ENCODE results near the gene PCYT1A.
"Not testable (repeated sequence)": the region's sequence is repeated elsewhere in the genome, so short reads cannot be mapped to it uniquely, and the experiment has no call there.

PCYT1A gene

DNA sequence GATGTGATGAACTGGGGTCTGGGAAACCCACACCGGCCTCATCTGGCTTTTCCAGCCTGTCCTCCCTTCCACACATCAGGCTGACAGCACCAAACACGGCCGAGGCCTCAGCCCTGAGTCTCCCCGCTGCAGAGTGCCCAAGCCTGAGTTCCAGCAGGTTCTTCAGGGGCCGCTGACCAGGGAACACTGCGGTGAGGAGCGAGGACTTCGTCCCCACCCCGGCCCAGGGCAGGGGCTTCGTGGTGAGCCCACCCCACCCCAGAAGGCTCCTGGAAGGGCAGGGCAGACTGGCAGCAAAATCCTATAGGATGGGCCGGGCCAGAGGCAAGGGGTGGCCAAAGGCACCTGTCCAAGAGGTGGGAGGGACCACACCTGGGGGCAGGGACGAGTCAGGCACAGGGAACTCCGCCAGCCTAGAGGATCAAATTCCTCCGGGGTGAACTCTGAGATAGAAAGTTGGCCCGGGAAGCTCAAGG is 71.4 kb downstream of the PCYT1A start, which contains the start of gene SLC51A:
TSS of gene SLC51A (plus strand) at position 446 of the 476 bp plus-strand sequence. CDS start 179 bp downstream, outside the sequence.
- no peak for DNase-seq

DNA sequence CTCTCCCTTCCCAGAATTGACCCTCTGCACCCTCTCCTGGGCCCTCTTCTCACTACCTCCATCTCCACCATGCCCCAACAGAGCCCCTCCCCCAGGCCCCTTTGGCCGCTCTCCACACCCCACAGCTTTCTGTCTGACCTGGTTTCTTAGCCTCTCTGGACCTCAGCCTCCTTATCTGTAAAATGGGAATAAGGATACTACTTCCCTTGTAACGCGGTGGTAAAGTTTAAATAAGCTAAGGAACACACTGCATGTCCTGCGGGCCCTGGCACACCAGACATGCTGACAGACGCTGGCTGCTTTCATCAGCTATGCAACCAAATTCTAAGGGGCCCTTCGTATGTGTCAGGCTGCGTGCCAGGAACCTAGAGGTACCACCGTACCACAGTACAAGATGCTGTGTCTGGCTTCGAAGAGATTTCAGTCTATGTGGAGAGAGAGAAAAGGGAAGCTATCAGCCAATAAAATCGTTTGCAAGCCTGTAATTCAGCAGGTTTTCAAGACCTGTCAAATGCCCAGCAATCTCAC is 72.0 kb downstream of the PCYT1A start:
- no peak for DNase-seq

DNA sequence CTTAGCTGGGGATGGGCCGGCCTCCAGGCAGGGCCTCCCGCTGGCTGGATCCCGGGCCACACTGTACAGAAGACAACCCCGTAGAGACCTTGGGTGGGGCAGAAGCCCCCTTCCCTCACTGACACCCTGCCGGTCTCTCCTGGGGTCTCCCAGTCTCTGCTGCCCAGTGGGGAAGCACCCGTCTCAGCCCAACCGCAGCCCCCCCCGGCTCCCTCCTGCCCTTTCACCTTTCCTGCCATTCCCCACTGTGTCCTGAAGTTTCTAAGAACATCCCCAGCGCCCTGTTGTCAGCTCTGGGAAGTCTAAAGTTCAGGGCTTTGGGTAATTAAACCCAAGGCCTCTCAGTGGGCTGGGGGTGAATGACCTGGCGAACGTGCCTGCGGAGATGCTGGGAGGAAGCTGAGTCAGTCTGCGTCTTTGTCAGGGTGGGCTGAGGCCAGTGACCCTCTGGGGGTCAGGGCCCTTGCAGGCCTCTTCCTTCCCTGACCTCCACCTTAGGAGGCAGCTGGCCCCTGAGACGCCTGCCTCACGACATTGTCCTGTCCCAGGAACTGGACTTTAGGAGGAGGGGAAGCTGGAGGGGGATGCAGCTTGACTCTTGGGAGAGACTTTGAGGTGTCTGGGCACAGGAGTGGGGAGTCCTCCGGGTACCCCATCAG is 72.6 kb downstream of the PCYT1A start:
- no peak for DNase-seq

GRCh38 chr3:196210673-196211556 is 76.6 kb downstream of the PCYT1A start, which contains the start of gene ZDHHC19:
ZDHHC19 (minus strand) TSS chr3:196211400; CDS start chr3:196211315, 85 bp downstream.
- DNase-seq, result no peak

DNA sequence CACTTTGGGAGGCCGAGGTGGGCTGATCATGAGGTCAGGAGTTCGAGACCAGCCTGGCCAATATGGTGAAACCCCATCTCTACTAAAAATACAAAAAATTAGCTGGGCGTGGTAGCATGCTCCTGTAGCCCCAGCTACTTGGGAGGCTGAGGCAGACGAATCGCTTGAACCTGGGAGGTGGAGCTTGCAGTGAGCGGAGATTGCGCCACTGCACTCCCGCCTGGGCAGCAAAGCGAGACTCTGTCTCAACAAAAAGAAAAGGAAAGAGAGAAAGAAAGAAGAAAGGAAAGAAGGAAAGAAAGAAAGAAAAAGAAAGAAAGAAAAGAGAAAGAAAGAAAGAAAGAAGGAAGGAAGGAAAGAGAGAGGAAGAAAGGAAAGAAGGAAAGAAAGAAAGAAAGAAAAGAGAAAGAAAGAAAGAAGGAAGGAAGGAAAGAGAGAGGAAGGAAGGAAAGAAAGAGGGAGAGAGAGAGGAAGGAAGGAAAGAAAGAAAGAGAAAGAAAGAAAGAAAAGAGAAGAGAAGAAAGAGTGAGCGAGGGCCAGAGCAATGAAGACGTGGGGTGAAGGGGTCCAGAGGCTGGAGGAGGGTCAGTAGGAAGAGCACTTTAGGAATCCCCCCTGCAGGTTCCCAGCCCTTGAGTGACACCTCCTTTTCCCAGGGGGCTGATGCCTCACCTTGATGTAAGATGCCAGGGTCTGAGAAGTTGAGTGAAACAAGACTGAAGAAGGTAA is 77.4 kb downstream of the PCYT1A start:
- DNase-seq, result not testable (repeated sequence)

- DNase-seq, result no peak
Measured at GRCh38 chr3:196208942-196209695, 78.4 kb downstream of the PCYT1A start.

DNA sequence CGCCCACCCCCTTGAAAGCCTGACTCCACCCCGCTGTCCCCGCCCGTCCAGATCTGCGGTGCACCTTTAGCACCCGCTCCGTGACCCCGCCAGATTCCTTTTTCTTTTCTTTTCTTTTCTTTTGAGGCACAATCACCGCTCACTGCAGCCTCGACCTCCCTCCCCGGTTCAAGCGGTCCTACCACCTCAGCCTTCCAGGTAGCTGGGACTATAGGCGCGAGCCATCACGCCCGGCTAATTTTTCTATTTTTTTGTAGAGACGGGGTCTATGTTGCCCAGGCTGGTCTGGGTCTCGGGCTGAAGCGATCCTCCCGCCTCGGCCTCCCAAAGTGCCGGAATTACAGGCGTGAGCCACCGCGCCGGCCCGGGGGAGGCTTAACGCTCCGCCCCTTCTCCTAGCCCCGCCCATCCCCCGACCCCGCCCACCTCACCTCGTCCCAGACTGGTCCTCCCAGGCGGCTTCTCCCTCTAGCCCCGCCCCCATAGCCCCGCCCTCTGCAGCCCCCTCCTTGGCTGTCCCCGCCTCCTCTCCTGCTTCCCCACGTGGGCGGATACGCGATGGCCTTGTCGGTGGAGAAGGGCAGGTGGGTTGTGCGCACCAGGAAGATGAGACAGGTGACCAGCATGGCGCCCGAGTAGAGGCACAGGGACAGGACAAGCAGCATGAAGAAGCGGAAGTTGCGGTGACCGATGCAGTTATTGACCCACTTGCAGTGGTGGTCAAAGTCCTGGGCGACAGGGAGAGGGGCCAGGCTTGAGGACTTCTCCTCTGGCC is 79.5 kb downstream of the PCYT1A start:
- DNase-seq, result peak in 10 of 51 donors; percentile 13 to 48 (median 20)

DNA sequence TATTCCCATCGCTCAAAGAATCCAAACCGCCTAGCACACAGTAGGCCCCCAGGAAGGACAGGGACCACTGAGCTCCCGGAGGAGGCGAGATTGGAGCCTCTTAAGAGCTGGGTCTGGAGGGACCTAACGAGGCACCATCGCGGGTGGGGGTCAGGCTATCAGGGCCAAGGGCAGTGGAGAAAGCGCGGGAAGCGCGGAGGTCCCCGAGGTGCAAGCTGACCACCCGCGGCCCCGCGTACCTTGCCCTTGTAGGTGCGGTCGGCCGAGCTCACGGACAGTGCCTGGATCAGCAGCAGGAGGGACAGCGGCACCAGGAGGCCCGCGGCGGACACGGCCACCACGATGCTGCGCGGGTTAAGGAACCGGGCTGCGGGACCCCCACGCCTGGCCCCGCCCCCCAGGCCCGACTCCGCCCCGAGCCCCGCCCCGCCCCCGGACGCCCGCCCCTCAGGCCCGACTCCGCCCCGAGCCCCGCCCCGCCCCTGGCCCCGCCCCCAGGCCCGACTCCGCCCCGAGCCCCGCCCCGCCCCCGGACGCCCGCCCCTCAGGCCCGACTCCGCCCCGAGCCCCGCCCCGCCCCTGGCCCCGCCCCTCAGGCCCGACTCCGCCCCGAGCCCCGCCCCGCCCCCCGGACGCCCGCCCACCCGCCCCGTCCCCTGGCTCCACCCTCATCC is 80.2 kb downstream of the PCYT1A start:
- peak in 1 of 51 donors; percentile 11 for DNase-seq

GRCh38 chr3:196205442-196206205 is 81.9 kb downstream of the PCYT1A start:
- DNase-seq, result not testable (repeated sequence)

DNA sequence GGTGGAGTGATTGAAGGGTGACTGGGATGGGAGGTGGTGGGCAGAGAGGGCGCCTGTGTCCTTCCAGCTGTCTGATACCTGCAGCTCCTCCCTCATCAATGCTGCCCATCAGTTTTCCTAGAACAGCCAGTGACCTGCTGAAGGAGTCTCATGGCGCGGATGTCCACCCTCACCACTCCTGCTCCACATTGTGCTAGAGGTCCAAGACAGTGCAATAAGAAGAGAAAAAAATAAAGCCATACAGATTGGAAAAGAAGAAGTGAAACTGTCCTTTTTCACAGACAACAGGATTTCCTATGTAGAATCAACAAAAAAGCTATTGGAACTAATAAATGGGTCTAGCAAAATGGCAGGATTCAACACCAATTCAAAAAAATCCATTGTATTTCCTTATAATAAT is 83.7 kb downstream of the PCYT1A start:
- DNase-seq, result no peak

GRCh38 chr3:196202516-196202970 is 85.0 kb downstream of the PCYT1A start:
- DNase-seq, result peak in 19 of 51 donors; percentile 15 to 54 (median 30)

DNA sequence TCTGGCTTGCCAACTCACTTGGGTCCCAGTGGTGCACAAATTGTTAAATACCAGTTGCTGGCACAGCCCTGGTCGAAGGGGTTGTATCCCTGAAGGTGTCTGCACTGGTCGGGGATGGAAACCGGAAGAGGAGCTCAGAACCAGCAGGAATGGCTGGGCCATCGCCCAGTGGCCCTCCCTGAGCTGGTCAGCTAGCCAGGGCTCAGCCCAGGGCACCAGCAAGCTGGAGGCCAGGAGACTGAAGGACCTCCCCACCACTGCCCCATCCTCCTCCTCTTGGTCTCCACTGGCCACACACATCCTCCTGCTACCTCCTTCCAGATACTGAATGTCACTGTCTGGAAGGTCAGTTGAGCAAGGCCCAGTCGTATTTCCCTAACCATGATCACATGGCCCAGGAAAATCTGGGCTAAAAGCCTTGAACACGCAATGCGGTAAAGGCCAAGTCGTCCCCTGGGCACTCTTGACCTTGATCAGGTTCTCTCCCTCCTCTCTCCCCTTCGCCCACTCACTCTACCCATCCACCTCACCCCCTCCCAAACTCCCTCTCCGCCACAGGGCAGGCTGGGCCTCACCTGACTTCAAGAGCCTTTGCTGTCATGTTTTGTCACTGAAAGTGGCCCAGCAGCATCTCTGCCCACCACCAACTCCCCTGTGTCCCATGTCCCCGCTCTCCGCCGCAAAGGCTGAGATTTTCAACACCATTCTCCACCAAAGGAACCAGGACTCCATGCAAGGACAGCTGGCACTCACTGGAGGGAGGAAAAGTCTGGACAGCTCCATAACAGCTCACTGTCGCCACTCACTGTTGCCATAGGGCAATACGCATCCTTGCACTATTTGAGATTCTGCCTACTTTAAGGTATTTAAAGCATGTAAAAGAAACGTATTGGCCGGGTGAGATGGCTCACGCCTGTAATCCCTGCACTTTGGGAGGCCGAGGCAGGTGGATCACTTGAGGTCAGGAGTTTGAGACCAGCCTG is 88.5 kb downstream of the PCYT1A start:
- no peak for DNase-seq

DNA sequence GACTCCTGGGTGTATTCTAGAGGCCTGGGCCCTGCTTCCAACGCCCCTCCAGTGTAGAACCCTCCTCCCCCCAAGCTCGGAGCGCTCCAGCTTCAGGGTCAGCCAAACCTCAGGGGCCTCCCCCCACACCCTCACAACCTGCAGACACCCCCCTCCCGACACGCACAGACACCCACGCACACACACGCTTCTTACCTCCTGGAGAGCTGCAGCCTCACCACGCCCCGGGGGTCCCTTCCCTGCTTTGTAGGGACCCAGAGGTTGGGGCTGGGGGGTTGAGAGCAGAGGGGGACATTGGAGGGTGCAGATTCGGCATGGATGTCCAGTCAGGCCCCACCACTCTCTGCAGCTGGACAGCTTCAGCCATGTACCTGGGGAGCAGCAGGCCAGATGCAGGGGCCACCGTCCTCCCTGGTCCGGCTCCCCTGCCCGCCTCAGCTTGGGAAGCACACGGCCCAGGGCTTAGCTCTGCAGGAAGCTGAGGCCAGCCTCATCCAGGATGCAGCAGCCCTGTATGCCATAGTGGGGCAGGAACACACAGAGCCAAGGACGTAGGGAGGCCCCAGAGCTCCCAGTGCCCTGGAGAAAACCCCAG is 89.3 kb downstream of the PCYT1A start:
- no peak for DNase-seq

- DNase-seq, result no peak
Measured at GRCh38 chr3:196197524-196197923, 90.0 kb downstream of the PCYT1A start.

GRCh38 chr3:196195664-196196265 is 91.8 kb downstream of the PCYT1A start:
- no peak for DNase-seq

DNA sequence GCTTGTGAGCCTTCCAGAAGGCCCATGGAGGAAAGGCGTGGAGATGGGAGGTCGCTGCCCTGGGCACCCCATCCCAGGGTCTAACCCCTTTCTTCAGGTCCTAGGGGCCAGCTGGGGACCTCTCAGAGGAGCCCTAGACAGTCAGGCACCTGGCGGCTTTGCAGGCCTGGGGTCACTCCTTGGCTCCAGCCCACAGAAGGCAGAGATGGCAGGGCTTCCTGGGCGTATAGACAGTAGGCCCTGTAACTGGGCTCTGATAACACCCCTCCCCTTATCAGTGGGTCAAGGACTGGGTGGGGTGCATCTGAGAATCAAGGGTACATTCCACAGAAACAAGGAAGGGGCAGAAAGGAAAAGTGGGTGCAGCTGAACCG is 93.0 kb downstream of the PCYT1A start:
- DNase-seq, result no peak
